Measurements from ENCODE around the gene STUB1.

STUB1 gene

GRCh38 chr16:679814-680624 is at the start of gene STUB1:
STUB1 (plus strand) TSS chr16:680410; CDS start chr16:680526, 116 bp downstream.
- in situ Hi-C loops (cut with HindIII; ENCODE audit: low sequenced_read_pairs) = no loop called here

GRCh38 chr16:630815-631405 is 49.3 kb upstream of the STUB1 start, which contains the start of gene WFIKKN1:
WFIKKN1 (plus strand) TSS chr16:630985; CDS start chr16:631254, 269 bp downstream.
- in situ Hi-C loops (cut with HindIII; ENCODE audit: low sequenced_read_pairs) = loop anchor here (25.0 kb wide), 1 partner anchor 94 kb away; the partner anchor contains the start of gene CAPN15

- in situ Hi-C loops (cut with HindIII; ENCODE audit: low sequenced_read_pairs) = loop anchor here (25.0 kb wide), 1 partner anchor 95 kb away; the partner anchor contains the start of gene CAPN15
Observed at GRCh38 chr16:631808-632358, 48.3 kb upstream of the STUB1 start.

GRCh38 chr16:632486-633335 is 47.5 kb upstream of the STUB1 start:
- in situ Hi-C loops (cut with HindIII; ENCODE audit: low sequenced_read_pairs) = loop anchor here (25.0 kb wide), 1 partner anchor 95 kb away; the partner anchor contains the start of gene CAPN15

- in situ Hi-C loops (cut with HindIII; ENCODE audit: low sequenced_read_pairs) = loop anchor here (25.0 kb wide), 1 partner anchor 96 kb away; the partner anchor contains the start of gene CAPN15
Observed at GRCh38 chr16:633336-634050, 46.7 kb upstream of the STUB1 start.

DNA sequence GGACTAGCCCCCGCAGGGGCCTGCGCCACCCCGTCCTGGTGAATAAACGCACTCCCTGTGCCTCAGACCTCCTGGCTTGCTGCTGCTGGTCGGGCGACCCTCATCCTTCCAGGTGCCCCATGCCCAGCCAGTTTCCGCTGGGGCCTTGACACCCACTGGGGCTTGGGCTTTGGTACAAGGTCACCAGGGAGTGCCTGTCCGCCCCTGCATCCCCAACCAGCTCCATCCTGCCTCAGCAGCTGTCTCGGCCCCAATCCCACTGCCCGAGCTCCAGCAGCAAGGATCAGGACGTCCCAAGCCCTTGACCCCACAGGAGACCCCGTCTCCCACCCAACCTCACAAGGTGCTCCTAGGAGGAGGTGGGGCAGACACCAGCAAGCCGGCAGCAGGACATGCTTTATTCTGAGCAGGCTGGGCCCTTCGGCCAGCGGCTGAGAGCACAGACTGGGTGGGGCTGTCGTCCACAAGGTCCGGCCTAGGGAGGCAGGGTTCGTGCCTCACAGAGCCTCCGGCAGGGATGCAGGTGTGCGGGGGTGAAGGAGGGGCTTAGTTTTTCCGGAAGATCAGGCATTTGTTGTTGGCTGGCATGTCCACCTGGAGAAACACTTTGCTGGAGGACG is 46.0 kb upstream of the STUB1 start:
- in situ Hi-C loops (cut with HindIII; ENCODE audit: low sequenced_read_pairs) = loop anchor here (25.0 kb wide), 1 partner anchor 97 kb away; the partner anchor contains the start of gene CAPN15

DNA sequence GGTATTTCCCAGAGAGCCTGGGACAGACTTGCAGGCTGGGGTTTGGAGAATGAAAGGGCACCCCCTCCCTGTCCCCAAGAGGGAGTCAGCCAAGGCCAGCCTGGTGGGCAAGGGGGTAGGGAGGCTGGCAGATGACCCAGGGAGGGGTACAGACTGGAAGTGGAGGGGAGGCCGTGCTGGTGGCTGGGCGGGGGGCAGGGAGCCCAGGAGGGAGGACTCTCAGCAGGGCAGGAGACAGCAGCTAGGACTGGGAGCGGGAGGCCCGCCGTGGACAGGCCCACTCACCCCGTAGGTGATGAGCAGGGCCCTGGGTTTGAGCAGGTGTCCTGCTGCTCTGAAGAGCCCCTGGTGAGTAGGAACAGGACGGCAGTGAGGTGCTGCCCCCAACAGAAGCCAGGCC is 45.2 kb upstream of the STUB1 start:
- in situ Hi-C loops (cut with HindIII; ENCODE audit: low sequenced_read_pairs) = loop anchor here (25.0 kb wide), 1 partner anchor 98 kb away; the partner anchor contains the start of gene CAPN15

DNA sequence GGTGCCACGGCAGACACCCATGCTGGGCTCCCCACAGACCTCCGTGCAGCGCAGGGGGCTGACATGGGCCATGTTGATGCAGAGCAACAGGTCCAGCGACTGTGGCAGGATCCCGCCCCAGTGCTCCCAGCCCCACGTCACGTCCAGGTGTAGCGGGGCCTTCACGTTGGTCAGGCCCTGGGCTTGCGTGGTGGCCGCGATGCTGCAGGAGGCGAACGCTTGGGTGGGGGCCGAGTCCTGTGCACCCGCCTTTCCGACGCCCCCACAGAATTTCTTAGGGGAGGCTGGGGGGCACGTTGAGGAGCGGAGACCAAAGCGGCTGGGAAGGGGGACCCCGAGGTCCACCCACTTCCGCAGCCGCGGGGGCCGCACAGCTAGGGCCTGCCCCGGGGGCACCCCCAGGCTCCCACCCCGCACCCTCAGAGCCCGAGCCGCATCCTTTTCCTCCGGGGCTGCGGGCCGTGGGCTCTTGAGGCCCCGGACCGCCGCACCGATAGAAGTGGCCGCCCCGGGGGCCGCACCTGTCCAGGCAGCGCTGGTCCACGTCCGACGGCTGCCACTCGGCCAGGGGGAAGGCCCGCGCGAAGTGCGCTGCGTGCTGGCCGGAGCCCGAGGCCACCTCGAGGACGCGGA is 44.5 kb upstream of the STUB1 start:
- in situ Hi-C loops (cut with HindIII; ENCODE audit: low sequenced_read_pairs) = loop anchor here (25.0 kb wide), 1 partner anchor 98 kb away; the partner anchor contains the start of gene CAPN15

DNA sequence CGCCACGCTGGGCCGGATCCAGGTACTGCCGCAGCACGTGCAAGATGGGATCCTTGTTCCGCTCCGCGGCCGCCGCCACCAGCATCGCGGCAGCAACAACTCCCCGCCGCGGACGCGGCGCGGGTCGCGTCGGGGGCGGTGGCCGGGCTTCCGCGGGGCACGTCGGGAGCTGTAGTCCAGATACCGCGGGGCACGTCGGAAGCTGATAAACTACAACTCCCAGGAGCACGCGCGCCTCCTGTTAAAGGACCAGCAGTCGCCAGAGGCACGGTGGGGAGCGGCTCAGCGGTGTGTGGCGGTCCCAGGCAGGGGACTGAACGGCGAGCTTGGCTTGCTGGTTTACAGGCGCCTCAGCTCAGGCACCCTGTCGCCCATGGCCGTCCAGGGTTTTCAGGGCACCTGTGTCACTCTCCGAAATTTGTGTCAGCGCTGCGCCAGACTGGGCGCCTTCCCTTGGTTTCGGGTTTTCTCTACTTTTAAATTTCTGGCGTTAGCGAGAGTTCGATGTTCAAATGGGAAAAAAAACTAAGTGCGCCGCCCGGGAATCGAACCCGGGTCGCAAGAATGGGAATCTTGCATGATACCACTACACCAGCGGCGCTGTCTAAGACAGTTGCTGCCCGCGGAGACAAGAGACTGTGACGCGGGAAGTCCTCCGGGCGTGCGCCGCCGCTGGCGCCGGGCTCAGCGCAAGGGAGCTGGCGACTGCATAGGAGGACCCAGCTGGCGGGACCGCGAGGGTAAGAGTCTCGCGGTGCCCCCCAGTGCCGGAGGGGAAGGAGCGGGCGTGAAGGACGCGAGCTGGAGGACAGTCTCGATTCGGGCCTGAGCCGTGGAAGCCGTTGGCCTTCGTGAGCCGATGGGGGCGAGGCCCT is 43.8 kb upstream of the STUB1 start, which contains the start of gene METTL26:
Gene METTL26 (minus strand): TSS at position 100 of the 875 bp plus-strand sequence. CDS start 15 bp downstream, at position 85.
- in situ Hi-C loops (cut with HindIII; ENCODE audit: low sequenced_read_pairs) = loop anchor here (25.0 kb wide), 1 partner anchor 99 kb away; the partner anchor contains the start of gene CAPN15

DNA sequence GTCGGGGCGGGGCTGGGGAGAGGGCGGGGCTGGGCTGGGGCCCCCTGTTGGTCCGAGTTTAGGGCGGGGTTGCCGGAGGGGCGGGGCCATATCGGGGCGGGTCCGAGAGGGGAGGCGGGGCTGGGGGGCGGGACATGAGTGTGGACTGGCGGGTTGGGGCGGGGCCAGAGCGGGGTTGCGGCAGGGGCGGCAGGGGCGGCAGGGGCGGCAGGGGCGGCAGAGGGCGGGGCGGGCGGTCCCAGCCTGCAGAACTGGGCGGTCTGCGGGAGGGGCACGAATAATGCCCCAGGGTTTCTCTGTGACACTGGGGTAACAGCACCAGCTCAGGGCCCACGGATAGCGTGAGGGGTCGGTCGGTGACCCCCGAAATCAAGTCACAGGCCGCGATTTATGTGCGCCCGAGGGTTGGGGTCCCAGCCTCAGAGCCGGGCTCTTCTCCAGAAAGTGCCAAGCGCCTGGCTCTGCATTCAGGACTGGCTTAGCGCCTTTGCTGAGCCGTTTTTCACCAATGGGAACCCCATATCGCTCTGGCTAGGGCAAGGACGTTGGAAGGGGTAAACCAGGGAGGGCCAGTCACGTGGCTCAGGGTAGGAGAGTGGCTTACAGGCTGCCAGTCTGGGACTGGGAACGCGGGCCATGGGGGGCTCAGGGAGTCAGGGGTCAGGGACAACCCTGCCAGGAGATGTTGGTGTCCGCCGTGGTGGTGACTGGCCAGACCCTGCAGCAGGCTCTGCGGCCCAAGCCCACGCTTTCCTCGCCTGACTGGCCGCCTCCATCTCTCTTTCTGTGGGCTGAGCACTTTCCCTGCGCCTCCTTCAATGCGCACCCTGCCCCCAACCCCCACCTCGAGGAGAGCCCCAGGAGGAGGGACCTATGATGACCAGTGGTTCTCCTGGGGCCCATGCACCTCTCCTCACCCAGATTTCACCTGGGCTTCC is 42.9 kb upstream of the STUB1 start:
- in situ Hi-C loops (cut with HindIII; ENCODE audit: low sequenced_read_pairs) = loop anchor here (25.0 kb wide), 1 partner anchor 100 kb away; the partner anchor contains the start of gene CAPN15

DNA sequence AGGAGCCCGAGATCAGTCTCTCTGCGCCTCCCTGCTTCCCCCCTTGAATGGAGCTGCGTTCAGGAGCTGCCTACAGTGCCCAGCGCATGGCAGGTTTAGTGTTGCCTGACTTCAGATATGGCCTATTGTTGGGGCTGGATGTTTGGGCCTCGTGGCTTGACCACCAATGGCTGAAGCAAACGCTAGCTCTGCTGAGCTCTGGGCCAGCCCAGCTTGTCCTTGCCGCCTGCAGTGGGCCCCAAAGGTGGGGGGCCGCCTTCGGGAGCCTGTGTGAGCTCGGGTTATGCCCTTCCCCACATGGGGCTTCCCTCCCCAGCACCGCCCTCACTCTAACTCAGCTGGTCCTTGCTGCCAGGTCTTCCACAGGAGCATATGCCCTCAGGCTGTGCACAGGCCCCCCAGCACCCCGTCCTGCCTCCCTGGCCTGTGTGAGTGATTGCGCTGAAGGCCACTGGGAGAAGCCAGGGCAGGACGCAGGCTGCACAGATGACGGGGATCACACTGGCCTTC is 42.1 kb upstream of the STUB1 start:
- in situ Hi-C loops (cut with HindIII; ENCODE audit: low sequenced_read_pairs) = loop anchor here (25.0 kb wide), 1 partner anchor 101 kb away; the partner anchor contains the start of gene CAPN15

DNA sequence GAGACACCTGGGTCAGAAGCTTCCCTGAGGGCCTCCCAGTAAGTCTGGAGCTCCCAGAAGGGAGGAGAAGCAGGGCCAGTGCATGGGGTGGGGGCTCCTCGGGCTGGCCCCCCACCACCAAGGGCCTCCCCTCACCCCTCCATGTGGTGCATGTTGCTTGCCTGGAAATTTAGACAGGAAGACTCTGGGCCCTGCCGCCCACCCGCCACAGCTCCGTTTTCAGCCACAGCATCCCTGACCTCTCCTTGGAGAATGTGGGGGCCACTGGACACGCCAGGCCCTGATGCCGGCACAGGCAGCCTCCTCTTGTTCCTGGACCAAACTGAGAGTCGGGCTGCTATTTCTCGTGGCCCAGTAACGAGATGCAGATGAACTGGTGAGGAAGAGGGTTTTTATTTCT is 41.4 kb upstream of the STUB1 start:
- in situ Hi-C loops (cut with HindIII; ENCODE audit: low sequenced_read_pairs) = loop anchor here (25.0 kb wide), 1 partner anchor 102 kb away; the partner anchor contains the start of gene CAPN15

DNA sequence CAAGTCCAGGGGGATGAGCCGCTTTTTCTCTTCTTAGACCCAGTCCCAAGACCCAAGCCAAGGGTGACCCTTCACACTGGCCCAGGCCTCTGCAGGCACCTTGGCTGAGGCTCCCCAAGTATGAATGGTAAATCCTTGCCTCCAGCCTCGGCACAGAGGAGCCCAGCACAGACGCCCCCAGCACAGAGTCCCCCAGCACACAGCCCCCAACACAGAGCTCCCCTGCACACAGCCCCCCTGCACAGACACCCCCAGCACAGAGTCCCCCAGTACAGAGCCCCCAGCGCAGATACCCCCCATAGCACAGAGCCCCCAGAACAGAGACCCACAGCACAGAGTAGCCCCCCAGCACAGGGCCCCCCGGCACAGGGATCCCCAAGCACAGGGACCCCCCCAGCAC is 39.6 kb upstream of the STUB1 start:
- in situ Hi-C loops (cut with HindIII; ENCODE audit: low sequenced_read_pairs) = loop anchor here (25.0 kb wide), 1 partner anchor 103 kb away; the partner anchor contains the start of gene CAPN15

- in situ Hi-C loops (cut with HindIII; ENCODE audit: low sequenced_read_pairs) = loop anchor here (25.0 kb wide), 1 partner anchor 104 kb away; the partner anchor contains the start of gene CAPN15
Observed at GRCh38 chr16:641326-642188, 38.7 kb upstream of the STUB1 start, which contains the start of gene MCRIP2. MCRIP2 (plus strand) TSS chr16:641828; CDS start chr16:641992, 164 bp downstream.

Measured in endothelial cell of hepatic sinusoid (primary cell).